ENCODE data around the gene LRIG1.

Gene LRIG1

DNA sequence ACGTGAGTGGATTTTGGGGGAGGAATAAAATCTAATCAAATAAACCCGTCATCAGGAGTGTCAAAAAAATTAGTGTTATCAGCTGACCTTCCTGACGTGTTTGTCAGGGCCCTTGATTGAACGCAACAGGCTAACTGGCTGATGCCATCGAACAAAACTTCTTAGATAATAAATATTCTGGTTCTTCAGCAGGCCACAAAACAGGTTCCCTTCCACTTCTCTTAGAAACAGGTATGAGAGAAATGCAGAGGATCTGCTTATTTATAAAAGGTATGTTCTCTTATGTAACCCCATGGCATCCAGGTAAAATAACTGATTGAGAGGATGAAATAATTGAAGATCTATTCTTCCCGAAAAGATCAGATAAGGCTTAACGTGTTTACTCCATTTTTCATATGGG is 7.6 kb upstream of the LRIG1 start:
- H3K4me3 ChIP-seq (ENCODE audit: low read depth, low read length), result no peak overlapping the region
- TF ChIP-seq, protein P1, sequence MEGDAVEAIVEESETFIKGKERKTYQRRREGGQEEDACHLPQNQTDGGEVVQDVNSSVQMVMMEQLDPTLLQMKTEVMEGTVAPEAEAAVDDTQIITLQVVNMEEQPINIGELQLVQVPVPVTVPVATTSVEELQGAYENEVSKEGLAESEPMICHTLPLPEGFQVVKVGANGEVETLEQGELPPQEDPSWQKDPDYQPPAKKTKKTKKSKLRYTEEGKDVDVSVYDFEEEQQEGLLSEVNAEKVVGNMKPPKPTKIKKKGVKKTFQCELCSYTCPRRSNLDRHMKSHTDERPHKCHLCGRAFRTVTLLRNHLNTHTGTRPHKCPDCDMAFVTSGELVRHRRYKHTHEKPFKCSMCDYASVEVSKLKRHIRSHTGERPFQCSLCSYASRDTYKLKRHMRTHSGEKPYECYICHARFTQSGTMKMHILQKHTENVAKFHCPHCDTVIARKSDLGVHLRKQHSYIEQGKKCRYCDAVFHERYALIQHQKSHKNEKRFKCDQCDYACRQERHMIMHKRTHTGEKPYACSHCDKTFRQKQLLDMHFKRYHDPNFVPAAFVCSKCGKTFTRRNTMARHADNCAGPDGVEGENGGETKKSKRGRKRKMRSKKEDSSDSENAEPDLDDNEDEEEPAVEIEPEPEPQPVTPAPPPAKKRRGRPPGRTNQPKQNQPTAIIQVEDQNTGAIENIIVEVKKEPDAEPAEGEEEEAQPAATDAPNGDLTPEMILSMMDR (IDR thresholded peaks at IDR 0.05; ENCODE audit: insufficient read depth, low read length, missing control alignments), result no peak
- CTCF ChIA-PET, result interaction anchor here (1.0 kb wide), 1 partner anchor 101 kb away, joined by 3 read pairs; no protein-coding TSS in a partner anchor
- DNase-seq (ENCODE audit: low read depth, low spot score), result no peak
- POLR2A ChIA-PET, result no interaction called here

DNA sequence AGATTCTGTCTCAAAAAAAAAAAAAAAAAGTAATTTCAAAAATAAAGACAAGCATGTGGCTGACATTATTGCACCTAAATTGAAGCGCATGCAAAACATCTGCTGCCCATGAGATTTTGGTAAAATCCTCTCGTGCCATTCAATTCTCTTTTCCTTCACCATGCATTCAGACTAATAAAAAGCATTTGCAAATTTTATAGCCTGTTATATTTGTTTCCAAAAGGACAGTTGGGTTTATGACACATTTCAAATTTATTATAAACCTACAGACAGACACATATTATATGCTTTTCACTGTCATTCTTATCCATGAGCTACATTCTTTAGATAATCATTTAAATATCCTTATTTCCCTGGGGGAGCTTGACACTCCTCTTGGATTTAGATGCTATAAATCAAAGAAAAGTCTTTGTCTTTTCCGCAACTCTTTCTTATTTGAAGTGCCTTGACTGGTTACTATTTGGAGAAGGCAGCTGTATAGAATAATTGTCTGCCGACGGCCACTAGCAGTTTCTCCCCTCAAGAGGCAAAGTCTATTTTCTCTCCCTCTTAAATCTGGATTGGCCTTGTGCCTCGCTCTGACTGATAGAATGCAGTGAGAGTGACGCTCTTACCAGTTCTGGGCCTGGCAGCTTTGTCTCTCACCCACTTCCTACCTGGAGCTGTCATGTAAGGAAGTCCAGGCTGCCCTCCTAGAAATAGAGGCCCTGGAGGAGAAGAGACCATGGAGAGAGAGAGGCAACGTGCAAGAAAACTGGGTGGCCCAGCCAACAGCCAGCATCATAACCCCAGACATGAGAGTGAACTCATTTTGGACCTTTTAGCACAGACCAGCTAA is 6.8 kb upstream of the LRIG1 start:
- no peak for DNase-seq (ENCODE audit: low read depth, low spot score)
- H3K4me3 ChIP-seq (ENCODE audit: low read depth, low read length), result no peak overlapping the region
- TF ChIP-seq, protein P1 (IDR thresholded peaks at IDR 0.05; ENCODE audit: insufficient read depth, low read length, missing control alignments), result no peak
- ChIA-PET POLR2A (no interaction called here), CTCF (interaction anchor here (0.5 to 1.0 kb wide), 2 partner anchors 100 to 938 kb away, joined by 3 read pairs; no protein-coding TSS in a partner anchor)

DNA sequence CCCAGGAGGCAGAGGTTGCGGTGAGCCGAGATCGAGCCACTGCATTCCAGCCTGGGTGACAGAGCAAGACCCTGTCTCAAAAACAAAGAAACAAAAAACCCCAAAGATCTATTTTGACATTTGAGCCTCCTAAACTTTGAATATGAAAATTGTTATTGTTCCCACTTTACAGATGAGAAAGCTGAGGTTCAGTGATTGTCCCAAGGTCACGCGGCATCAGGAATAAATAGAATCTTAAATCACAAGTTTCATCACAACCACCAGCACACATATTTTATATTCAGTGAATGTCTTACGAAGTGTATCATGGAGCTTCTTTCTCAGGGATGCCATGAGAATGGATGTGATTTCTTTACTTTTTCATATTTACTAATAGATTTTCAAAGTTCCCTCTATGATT is 5.3 kb upstream of the LRIG1 start:
- no peak for DNase-seq (ENCODE audit: low read depth, low spot score)
- TF ChIP-seq, protein P1 (IDR thresholded peaks at IDR 0.05; ENCODE audit: insufficient read depth, low read length, missing control alignments), result no peak
- ChIA-PET POLR2A (interaction anchor here (0.6 kb wide), 1 partner anchor 152 kb away, joined by 3 read pairs; no protein-coding TSS in a partner anchor), CTCF (interaction anchor here (0.8 to 1.7 kb wide), 3 partner anchors 11 to 310 kb away, joined by 3 to 8 read pairs (median 4); no protein-coding TSS in a partner anchor)
- no peak overlapping the region for H3K4me3 ChIP-seq (ENCODE audit: low read depth, low read length)

DNA sequence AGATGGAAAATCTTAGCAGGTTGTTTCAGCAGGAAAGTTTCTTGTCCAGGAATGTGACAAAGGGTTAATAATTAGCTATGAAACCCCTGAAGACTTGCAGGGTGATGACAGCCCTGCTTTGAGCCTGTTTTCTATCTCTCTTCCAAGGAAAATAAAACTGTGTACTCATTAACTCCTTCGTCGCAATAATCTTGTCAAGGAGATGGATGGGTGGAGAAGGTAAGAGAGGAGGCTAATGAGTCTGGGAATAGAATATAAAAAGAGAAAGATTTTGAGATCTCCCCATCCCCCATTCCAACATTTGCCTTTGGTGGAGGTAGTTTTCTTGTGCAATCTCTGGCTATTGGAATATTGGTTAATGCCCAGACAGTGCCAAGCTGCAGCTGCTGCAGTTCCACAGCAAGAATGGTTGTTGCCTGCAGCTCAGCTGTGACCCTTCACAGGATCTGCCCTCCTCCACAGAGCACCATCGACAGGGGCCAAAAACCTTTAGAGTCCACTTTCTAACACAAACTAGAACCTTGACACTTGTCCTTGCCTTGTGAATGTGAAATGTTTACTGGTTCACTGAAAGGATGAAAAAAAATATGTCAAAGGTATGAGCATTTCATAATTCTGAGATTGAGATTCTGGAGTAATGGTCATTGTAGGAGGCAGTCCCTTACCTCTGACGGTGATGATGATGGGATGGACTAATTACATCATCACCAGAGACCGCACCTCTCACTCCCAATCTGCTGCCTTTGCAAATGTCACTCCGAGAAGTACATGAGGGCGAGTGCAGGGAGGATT is 4.2 kb upstream of the LRIG1 start:
- no peak overlapping the region for H3K4me3 ChIP-seq (ENCODE audit: low read depth, low read length)
- ChIA-PET POLR2A (no interaction called here), CTCF (interaction anchor here (1.0 to 1.7 kb wide), 2 partner anchors 97 to 311 kb away, joined by 3 to 8 read pairs; no protein-coding TSS in a partner anchor)
- TF ChIP-seq, protein P1 (IDR thresholded peaks at IDR 0.05; ENCODE audit: insufficient read depth, low read length, missing control alignments), result no peak
- DNase-seq (ENCODE audit: low read depth, low spot score), result no peak

DNA sequence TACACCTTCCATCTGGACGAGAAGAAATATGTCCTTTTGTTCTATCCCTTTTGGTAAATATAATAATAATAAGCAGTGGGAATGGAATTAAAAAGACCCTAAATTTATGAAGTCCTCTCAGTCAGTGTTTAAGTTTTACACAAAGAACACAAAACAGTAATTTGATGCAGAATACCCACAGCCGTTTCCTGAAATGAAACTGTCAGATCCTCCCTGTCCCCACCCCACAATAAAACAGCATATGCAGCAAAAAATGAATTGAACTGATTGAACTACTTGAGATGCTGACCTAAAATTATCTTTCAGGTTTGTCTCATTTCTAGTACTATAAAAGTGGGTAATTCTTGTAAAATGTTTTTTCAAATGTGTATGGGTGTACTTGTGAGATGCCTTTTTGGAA is 2.2 kb upstream of the LRIG1 start:
- ChIA-PET CTCF (no interaction called here), POLR2A (no interaction called here)

More for the DNA sequence above, 2.2 kb upstream of the LRIG1 start:
- H3K4me3 ChIP-seq (ENCODE audit: low read depth, low read length), result no peak overlapping the region
- DNase-seq (ENCODE audit: low read depth, low spot score), result no peak
- TF ChIP-seq, protein P1 (IDR thresholded peaks at IDR 0.05; ENCODE audit: insufficient read depth, low read length, missing control alignments), result no peak

All from AG04449 (cell line).